Neuronal stem cell (in vitro differentiated cells): ENCODE measurements around the gene SLC9A8.

Experiments used
- DNase-seq: peaks from one replicate; pipeline ENCODE4 v3.0.0-alpha.2; 2013; ENCODE audit warnings: low spot score
- H2AFZ ChIP-seq: one replicate; pipeline ENCODE4 v1.6.1; 2013; ENCODE audit warnings: mild to moderate bottlenecking, low read length, inconsistent platforms
- H2AK5ac ChIP-seq: 2 replicates; pipeline ENCODE4 v1.6.1; 2013; ENCODE audit warnings: low read depth, mild to moderate bottlenecking, inconsistent platforms, low read length, moderate library complexity, mixed read lengths
- H2BK120ac ChIP-seq: 2 replicates; pipeline ENCODE4 v1.6.1; 2013; ENCODE audit warnings: low read depth, mild to moderate bottlenecking, inconsistent platforms, low read length, moderate library complexity, mixed read lengths
- H2BK12ac ChIP-seq: one replicate; pipeline ENCODE4 v1.6.1; 2013; ENCODE audit warnings: low read length, inconsistent platforms
- H2BK15ac ChIP-seq: 2 replicates; pipeline ENCODE4 v1.6.1; 2013; ENCODE audit warnings: mild to moderate bottlenecking, low read length, inconsistent platforms, mixed read lengths
- H2BK5ac ChIP-seq: one replicate; pipeline ENCODE4 v1.6.1; 2013; ENCODE audit warnings: inconsistent platforms, mild to moderate bottlenecking, low read length, moderate library complexity
- H3K14ac ChIP-seq: one replicate; pipeline ENCODE4 v1.6.1; 2013; ENCODE audit warnings: low read length, inconsistent platforms
- H3K18ac ChIP-seq: 2 replicates; pipeline ENCODE4 v1.6.1; 2013; ENCODE audit warnings: low read length, inconsistent platforms
- H3K23ac ChIP-seq: 2 replicates; pipeline ENCODE4 v1.6.1; 2013; ENCODE audit warnings: low read depth, mild to moderate bottlenecking, mixed read lengths, low read length, inconsistent platforms; ENCODE audit not compliant: poor library complexity
- H3K27ac ChIP-seq: replicated peaks from 3 replicates; pipeline ENCODE4 v1.5.1; 2013; ENCODE audit warnings: low read length, inconsistent platforms
- H3K27me3 ChIP-seq, 3 experiments: 2 replicates each; pipeline ENCODE4 v1.6.1; 2013; ENCODE audit warnings: low read length in 3 of 3, mild to moderate bottlenecking in 2 of 3, inconsistent platforms in 1 of 3, low read depth in 1 of 3, mixed read lengths in 1 of 3, moderate library complexity in 1 of 3; ENCODE audit not compliant: control insufficient read depth in 3 of 3, insufficient read depth in 3 of 3
- H3K36me3 ChIP-seq, 2 donors: replicated peaks in 1 of 2; 2 replicates each; pipeline ENCODE4 v1.6.1; 2013; ENCODE audit warnings: low read length in 2 of 2; ENCODE audit not compliant: control insufficient read depth in 2 of 2, insufficient read depth in 2 of 2
- H3K4ac ChIP-seq: 2 replicates; pipeline ENCODE4 v1.6.1; 2013; ENCODE audit warnings: inconsistent platforms, mild to moderate bottlenecking, low read length, moderate library complexity
- H3K4me1 ChIP-seq, 2 donors: 1 replicate in 1 of 2; 2 replicates in 1 of 2; pipeline ENCODE4 v1.6.1; 2013; ENCODE audit warnings: low read length in 2 of 2, low read depth in 1 of 2; ENCODE audit not compliant: control insufficient read depth in 2 of 2, insufficient read depth in 1 of 2
- H3K4me2 ChIP-seq: one replicate; pipeline ENCODE4 v1.6.1; 2013; ENCODE audit warnings: mild to moderate bottlenecking, low read length, inconsistent platforms; ENCODE audit not compliant: insufficient read depth, poor library complexity, severe bottlenecking
- H3K4me3 ChIP-seq, 2 donors: 2 replicates each; pipeline ENCODE4 v1.5.1; 2013; ENCODE audit warnings: low read length in 2 of 2, mild to moderate bottlenecking in 2 of 2, inconsistent platforms in 1 of 2, moderate library complexity in 1 of 2
- H3K79me1 ChIP-seq: one replicate; pipeline ENCODE4 v1.6.1; 2013; ENCODE audit warnings: low read depth, mild to moderate bottlenecking, inconsistent platforms, low read length, moderate library complexity
- H3K9ac ChIP-seq: one replicate; pipeline ENCODE4 v1.6.1; 2013; ENCODE audit warnings: mild to moderate bottlenecking, low read depth, low read length, inconsistent platforms; ENCODE audit not compliant: poor library complexity
- H3K9me3 ChIP-seq, 2 donors: replicated peaks in 1 of 2; 2 replicates each; pipeline versions ENCODE3 to v1.6.1; 2013; ENCODE audit warnings: low read length in 2 of 2, mild to moderate bottlenecking in 2 of 2, inconsistent platforms in 1 of 2, low read depth in 1 of 2, mixed read lengths in 1 of 2, moderate library complexity in 1 of 2; ENCODE audit not compliant: control insufficient read depth in 2 of 2, insufficient read depth in 1 of 2
- H4K8ac ChIP-seq: one replicate; pipeline ENCODE4 v1.6.1; 2013; ENCODE audit warnings: low read depth, mild to moderate bottlenecking, inconsistent platforms, low read length, moderate library complexity
- H4K91ac ChIP-seq: one replicate; pipeline ENCODE4 v1.6.1; 2013; ENCODE audit warnings: low read length, low read depth, mild to moderate bottlenecking, inconsistent platforms; ENCODE audit not compliant: poor library complexity
- WGBS, 2 donors: extraction: QIAGEN DNeasy Blood & Tissue Kit; methylation state at CpG; one replicate each; pipeline ENCODE4 v1.1.7; 2013; ENCODE audit warnings: missing lambda C conversion rate in 2 of 2, mixed read lengths in 1 of 2; ENCODE audit not compliant: insufficient read length in 2 of 2, insufficient replicate concordance in 1 of 2; ENCODE audit errors: extremely low coverage in 2 of 2; 5-methylcytosine and 5-hydroxymethylcytosine counted together

The SLC9A8 gene

DNA sequence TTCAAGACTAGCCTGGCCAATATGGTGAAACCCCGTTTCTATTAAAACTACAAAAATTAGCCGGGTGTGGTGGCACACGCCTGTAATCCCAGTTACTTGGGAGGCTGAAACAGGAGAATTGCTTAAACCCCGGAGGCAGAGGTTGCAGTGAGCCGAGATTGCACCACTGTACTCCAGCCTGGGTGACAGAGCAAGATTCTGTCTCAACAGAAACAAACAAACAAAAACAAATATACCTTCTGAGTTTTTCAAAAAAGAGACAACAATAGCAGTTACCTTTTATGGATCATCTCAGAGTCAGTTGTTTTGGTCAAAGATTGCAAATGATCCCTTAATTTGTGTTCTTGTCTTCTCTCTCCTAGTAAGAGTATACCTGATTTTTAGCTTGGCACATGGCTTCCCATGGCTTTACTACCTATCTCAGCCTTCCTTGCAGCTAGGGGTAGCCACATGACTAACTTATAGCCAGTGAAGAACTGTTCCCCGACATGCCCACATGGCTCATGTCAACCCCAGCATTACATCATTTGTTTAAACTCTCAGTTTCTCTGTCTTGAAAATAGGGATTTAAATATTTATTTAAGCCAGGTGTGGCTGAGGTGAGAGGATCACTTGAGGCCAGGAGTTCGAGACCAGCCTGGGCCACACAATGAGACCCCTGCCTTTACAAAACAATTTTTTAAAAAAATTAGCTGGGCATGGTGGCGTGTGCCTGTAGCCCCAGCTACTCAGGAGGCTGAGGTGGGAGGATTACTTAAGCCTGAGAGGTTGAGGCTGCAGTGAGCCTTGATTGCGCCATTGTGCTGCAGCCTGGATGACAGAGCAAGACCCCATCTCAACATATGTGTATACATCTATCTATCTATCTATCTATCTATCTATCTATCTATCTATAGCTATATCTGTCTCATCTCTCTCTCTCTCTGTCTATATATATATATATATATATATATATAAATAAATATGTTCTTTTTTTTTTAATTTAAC is 25.0 kb upstream of the SLC9A8 start:
- no peak overlapping the region for H3K9ac ChIP-seq
- WGBS, 2 donors: no CpG with 5 or more reads among the region's 9 CpGs
- H4K8ac ChIP-seq: no peak overlapping the region
- no peak overlapping the region for H2AFZ ChIP-seq
- no peak overlapping the region for H3K27ac ChIP-seq
- no peak overlapping the region for H2BK12ac ChIP-seq
- no peak overlapping the region for H2BK120ac ChIP-seq
- no peak overlapping the region for H2AK5ac ChIP-seq
- H2BK15ac ChIP-seq: no peak overlapping the region
- no peaks in the 10 kb centered on the region for H3K79me1 ChIP-seq
- no peaks in the 10 kb centered on the region for H3K9me3 ChIP-seq
- no peak overlapping the region for H3K23ac ChIP-seq
- H4K91ac ChIP-seq: no peak overlapping the region
- H3K4me1 ChIP-seq: peaks cover 0 to 1% of the 10 kb centered on the region in 2 donors
- no peak overlapping the region for H2BK5ac ChIP-seq
- H3K18ac ChIP-seq: no peak overlapping the region
- H3K36me3 ChIP-seq: no peaks in the 10 kb centered on the region
- DNase-seq: no peak
- no peaks in the 10 kb centered on the region for H3K27me3 ChIP-seq
- H3K4me3 ChIP-seq: no peak overlapping the region
- H3K14ac ChIP-seq: no peak overlapping the region
- no peak overlapping the region for H3K4me2 ChIP-seq
- no peak overlapping the region for H3K4ac ChIP-seq

GRCh38 chr20:49790077-49790798 is 22.4 kb upstream of the SLC9A8 start:
- H3K4ac ChIP-seq: no peak overlapping the region
- no peak overlapping the region for H2BK15ac ChIP-seq
- H3K14ac ChIP-seq: no peak overlapping the region
- WGBS, 2 donors: no CpG with 5 or more reads among the region's 9 CpGs
- no peak overlapping the region for H2BK5ac ChIP-seq
- no peak overlapping the region for H2BK120ac ChIP-seq
- no peak overlapping the region for H2BK12ac ChIP-seq
- H3K9me3 ChIP-seq: no peaks in the 10 kb centered on the region
- H4K91ac ChIP-seq: no peak overlapping the region
- no peak overlapping the region for H3K23ac ChIP-seq
- H3K79me1 ChIP-seq: no peaks in the 10 kb centered on the region
- H3K27ac ChIP-seq: no peak overlapping the region
- no peak overlapping the region for H3K18ac ChIP-seq
- H2AFZ ChIP-seq: peak overlapping the region; percentile 46
- peaks cover 0 to 3% of the 10 kb centered on the region in 2 donors for H3K4me1 ChIP-seq
- no peak overlapping the region for H3K4me2 ChIP-seq
- no peak overlapping the region for H4K8ac ChIP-seq
- no peaks in the 10 kb centered on the region for H3K36me3 ChIP-seq
- no peak for DNase-seq
- H3K9ac ChIP-seq: no peak overlapping the region
- H3K4me3 ChIP-seq: no peak overlapping the region
- H3K27me3 ChIP-seq: no peaks in the 10 kb centered on the region
- no peak overlapping the region for H2AK5ac ChIP-seq

GRCh38 chr20:49791165-49791564 is 21.5 kb upstream of the SLC9A8 start:
- Histone ChIP-seq H2AK5ac (no peak overlapping the region), H3K4me1 (peaks cover 0 to 3% of the 10 kb centered on the region in 2 donors), H2BK120ac (no peak overlapping the region), H3K9me3 (no peaks in the 10 kb centered on the region), H3K79me1 (no peaks in the 10 kb centered on the region), H4K8ac (no peak overlapping the region), H3K36me3 (no peaks in the 10 kb centered on the region), H2BK15ac (no peak overlapping the region), H3K23ac (no peak overlapping the region), H2BK5ac (no peak overlapping the region), H3K9ac (no peak overlapping the region), H4K91ac (no peak overlapping the region), H3K27me3 (no peaks in the 10 kb centered on the region), H2BK12ac (no peak overlapping the region), H2AFZ (no peak overlapping the region), H3K4ac (no peak overlapping the region), H3K27ac (no peak overlapping the region), H3K14ac (no peak overlapping the region), H3K4me2 (no peak overlapping the region), H3K18ac (no peak overlapping the region), H3K4me3 (no peak overlapping the region)
- WGBS, 2 donors: no CpG with 5 or more reads among the region's 2 CpGs
- DNase-seq: no peak

DNA sequence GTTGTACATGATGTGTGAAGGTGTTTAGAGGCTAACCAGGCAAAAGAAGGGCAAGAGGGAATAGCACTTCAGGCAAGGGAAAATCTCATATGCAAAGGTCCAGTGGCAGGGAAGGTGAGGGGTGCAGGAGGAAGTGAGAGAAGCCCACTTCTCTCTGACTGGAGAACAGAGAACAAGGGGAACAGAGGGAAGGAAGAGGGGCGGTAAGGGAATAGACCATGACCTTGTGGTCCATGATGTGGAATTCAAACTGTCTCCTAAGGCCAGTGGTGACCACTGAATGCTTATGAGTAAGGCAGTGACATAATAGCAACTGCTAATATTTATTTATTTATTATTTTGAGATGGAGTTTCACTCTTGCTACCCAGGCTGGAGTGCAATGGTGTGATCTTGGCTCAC is 20.6 kb upstream of the SLC9A8 start:
- Histone ChIP-seq H3K27ac (no peak overlapping the region), H3K79me1 (no peaks in the 10 kb centered on the region), H3K4me3 (no peak overlapping the region), H3K18ac (no peak overlapping the region), H3K36me3 (no peaks in the 10 kb centered on the region), H3K14ac (no peak overlapping the region), H2BK15ac (no peak overlapping the region), H3K27me3 (no peaks in the 10 kb centered on the region), H2BK5ac (no peak overlapping the region), H4K8ac (no peak overlapping the region), H2AK5ac (no peak overlapping the region), H4K91ac (no peak overlapping the region), H2BK120ac (no peak overlapping the region), H2AFZ (no peak overlapping the region), H3K9me3 (no peaks in the 10 kb centered on the region), H3K4me1 (peaks cover 0 to 3% of the 10 kb centered on the region in 2 donors), H3K9ac (no peak overlapping the region), H2BK12ac (no peak overlapping the region), H3K23ac (no peak overlapping the region), H3K4me2 (no peak overlapping the region), H3K4ac (no peak overlapping the region)
- WGBS, 2 donors: no CpG with 5 or more reads among the region's 1 CpG
- DNase-seq: no peak
